Measurements from ENCODE around the gene SIL1.
"Not testable (repeated sequence)": the region's sequence is repeated elsewhere in the genome, so short reads cannot be mapped to it uniquely, and the experiment has no call there.

Gene SIL1

DNA sequence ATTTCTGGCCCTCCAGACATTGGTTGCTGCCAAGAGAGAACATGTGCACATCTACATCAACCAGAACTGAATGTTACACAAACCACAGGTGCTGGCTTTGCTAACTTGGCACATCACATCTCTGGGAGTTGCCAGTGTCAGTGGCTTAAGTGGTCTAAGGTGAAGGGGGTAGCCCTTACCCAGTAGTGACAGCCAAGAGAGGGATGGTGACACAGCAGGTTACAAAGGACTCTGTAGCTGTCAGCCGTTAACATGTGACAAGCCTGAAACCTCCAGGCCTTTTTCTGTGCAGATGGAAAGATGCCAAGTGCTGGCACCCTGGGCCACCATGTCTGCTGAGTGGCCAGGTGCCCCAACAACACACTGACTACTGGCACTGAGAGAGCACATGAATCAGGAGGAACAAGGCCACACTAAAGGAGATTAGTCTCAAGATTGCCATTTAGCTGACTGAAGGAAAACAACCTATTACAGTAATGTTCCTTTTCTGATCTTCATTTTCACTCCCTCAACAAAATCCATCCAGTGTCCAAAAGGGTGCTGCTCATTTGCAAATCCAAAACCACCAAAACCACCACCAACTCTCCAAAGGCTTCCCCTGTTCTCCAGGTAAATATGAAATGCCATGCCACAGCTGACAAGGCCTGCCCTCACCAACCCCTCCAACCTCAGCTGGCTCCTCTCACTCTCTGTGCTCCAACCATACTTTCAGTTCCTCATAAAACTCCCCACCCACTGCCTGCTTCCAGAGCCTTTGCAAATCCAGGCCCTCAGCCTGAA is 20.2 kb downstream of the SIL1 start:
- no peak overlapping the region for H3K4me3 ChIP-seq (ENCODE audit: low read depth, low read length)

- H3K4me3 ChIP-seq (ENCODE audit: low read depth, low read length) = not testable (repeated sequence)
These were observed 20.9 kb downstream of the SIL1 start for GRCh38 chr5:139177281-139177680.

- H3K4me3 ChIP-seq (ENCODE audit: low read depth, low read length) = not testable (repeated sequence)
These were observed 23.8 kb downstream of the SIL1 start for GRCh38 chr5:139174382-139174781.

DNA sequence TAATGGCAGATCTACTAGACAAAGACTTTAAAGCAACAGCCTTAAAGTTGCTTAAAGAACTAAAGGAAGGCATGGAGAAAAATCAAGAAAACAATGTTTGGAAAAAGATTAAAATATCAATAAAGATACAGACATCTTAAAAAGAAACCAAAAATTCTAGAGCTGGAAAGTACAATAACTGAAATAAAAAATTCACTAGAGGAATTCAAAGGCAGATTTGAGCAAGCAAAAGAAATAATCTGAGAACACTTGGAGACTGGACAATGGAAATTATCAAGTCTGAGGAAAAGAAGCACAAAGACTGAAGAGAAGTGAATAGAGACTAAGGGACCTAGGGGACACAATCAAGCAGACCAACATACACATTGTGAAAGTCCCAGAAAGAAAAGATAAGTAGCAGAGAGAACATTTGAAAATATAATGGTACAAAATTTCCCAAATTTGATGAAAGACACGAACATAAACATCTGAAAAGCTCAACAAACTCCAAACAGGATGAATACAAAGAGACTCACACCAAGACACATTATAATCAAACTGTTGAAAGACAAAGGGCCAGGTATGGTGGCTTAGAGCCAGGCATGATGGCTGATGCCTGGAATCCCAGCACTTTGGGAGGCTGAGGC is 26.3 kb downstream of the SIL1 start:
- H3K4me3 ChIP-seq (ENCODE audit: low read depth, low read length) = no peak overlapping the region

DNA sequence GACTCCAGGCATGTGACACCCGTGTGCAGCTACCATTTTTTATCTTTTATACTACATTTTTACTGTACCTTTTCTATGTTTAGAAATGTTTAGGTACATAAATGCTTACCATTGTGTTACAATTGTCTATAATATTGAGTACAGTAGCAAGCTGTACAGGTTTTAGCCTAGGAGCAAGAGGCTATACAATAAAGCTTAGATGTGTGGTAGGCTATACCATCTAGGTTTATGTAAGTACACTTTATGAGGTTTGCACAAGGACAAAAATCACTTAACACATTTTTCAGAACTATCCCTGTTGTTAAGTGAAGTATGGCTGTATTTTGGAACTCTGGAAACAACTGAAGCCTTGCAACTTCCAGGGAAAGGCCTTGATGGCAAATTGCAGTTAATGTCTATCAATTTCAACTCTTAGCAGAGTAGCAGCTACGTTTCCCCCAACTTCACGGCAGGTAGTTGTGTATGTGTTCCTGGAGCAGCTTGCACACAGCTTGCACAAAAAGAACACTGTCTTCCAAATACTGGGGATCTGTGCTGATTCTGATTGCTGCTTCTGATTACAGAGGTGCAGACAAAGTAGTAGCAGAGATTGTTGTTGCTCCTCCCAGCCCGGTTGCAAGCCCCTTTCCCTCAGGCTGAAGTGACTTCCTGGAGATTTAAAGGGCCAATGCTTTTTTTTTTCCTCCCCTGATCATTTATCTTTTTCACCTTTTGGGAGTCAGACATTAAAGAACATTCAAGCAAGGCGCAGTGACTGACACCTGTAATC is 30.0 kb downstream of the SIL1 start:
- H3K4me3 ChIP-seq (ENCODE audit: low read depth, low read length) = no peak overlapping the region

DNA sequence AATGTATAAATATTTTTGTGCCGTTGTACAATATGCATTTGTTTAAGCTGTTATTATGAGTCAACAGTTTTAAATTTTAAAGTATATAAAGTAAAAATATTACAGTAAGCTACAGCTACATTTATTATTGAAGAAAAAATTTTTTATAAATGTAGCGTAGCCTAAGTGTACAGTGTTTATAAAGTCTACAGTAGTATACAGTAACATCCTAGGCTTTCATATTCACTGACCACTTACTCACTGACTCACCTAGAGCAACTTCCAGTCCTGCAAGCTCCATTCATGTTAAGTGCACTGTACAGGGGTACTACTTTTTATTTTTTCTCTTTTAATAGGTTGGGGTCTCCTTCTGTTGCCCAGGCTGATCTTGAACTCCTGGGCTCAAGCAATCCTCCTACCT is 30.6 kb downstream of the SIL1 start:
- no peak overlapping the region for H3K4me3 ChIP-seq (ENCODE audit: low read depth, low read length)

DNA sequence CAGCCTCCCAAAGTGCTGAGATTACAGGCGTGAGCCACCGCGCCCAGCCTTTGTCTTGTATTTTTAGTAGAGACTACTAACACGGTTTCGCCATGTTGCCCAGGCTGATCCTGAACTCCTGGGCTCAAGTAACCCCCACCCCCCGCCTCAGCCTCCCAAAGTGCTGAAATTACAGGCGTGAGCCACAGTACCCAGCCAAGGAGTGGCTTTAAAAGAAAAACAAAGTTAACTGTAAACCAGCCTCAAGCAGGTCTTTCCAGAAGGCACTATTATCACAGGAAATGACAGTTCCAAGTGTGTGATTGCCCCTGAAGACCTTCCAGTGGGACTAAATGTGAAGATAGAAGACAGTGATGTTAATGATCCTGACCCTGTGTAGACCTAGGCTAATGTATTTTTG is 31.1 kb downstream of the SIL1 start:
- no peak overlapping the region for H3K4me3 ChIP-seq (ENCODE audit: low read depth, low read length)

- H3K4me3 ChIP-seq (ENCODE audit: low read depth, low read length) = not testable (repeated sequence)
These were observed 33.3 kb downstream of the SIL1 start for GRCh38 chr5:139164897-139165296.

GRCh38 chr5:139164020-139164419 is 34.1 kb downstream of the SIL1 start:
- H3K4me3 ChIP-seq (ENCODE audit: low read depth, low read length) = no peak overlapping the region

GRCh38 chr5:139162448-139162847 is 35.7 kb downstream of the SIL1 start:
- no peak overlapping the region for H3K4me3 ChIP-seq (ENCODE audit: low read depth, low read length)

DNA sequence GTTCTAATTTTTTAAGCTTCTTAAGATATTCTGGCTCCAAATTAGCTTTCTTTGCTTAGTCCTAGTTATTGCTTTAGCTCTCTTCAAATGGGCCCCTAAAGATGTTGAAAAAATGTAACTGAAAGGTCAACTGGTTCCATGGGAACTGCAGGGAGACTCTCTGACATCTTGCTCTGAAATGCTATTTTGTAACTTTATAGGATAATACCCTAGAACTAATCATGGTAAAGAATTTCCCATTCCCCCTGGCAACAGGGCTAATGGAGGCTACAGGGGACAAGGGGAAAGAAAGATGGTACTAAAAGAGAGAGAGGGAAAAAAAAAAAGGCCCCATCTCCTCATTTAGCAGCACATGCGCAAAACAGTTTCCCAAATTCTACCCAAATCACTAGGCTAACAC is 39.4 kb downstream of the SIL1 start:
- no peak overlapping the region for H3K4me3 ChIP-seq (ENCODE audit: low read depth, low read length)

GRCh38 chr5:139157556-139157955 is 40.6 kb downstream of the SIL1 start:
- no peak overlapping the region for H3K4me3 ChIP-seq (ENCODE audit: low read depth, low read length)

DNA sequence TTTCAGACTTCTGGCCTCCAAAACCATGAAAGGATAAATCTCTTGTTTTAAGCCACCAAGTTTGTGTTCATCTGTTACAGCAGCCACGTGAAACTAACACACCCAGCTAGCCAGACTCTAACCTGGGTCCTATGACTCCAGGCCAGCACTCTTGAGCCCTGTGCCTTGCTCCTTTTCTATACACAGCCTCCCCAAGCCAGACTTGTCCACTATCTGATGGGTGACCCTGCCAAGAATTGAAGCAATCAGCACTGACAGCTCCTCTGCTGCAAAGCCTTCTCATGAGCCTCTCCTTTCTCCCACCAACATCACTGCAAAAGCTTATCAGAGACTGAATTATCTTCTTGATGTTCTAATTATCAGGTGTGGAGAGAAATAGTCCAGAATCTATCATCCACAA is 41.4 kb downstream of the SIL1 start:
- no peak overlapping the region for H3K4me3 ChIP-seq (ENCODE audit: low read depth, low read length)

DNA sequence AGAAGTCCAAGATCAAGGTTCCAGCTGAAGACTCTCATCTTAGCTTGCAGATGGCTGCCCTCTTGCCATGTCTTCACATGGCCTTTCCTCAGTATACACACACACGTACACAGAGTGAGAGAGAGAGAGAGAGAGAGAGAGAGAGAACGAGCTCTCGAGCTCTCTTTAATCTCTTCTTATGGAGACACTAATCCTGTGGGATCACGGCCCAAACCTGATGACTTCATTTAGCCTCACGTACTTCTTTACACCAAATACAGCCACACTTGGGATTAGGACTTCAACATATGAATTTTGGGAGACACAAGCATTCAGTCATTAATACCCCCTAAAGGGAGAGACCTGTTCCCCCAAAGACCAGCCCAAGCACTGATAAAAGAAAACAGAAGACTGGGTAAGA is 42.8 kb downstream of the SIL1 start:
- no peak overlapping the region for H3K4me3 ChIP-seq (ENCODE audit: low read depth, low read length)

- H3K4me3 ChIP-seq (ENCODE audit: low read depth, low read length) = no peak overlapping the region
These were observed 46.3 kb downstream of the SIL1 start for GRCh38 chr5:139151902-139152301.

- no peak overlapping the region for H3K4me3 ChIP-seq (ENCODE audit: low read depth, low read length)
These were observed 47.7 kb downstream of the SIL1 start for GRCh38 chr5:139150367-139150999.

DNA sequence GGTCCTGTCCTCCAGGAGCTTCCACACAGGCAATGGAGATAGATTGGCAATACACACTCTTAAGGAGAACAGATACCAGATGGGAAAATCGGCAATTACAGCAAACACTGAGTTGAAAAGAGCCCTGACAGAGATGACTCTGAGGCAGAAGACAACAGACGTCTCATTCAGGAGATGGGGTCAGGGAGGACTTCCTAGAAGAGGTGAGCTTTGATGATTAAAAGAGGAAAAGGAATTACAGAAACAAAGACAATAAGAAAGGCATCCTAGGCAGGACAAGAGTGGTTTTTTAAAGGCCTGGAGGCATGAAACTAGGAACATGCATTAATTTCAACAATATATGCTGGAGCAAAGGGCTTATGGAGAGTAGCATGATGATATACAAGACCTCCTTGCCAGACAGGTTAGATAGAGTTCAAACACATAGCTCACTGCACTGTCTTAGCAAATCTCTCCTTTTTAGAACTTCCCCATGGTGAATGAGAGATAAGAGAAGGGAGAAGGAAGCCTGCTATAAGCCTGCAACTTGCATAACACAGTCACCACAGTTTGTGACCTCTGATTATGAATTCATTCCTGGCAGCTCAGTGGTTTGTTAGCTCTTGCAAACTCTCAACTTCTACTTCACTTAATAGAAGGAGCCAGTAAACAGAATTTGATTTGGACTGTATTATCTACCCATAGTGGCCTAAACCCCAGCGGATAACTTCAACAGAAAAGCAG is 48.5 kb downstream of the SIL1 start:
- H3K4me3 ChIP-seq (ENCODE audit: low read depth, low read length) = no peak overlapping the region

GRCh38 chr5:139148986-139149385 is 49.2 kb downstream of the SIL1 start:
- H3K4me3 ChIP-seq (ENCODE audit: low read depth, low read length) = no peak overlapping the region

GRCh38 chr5:139148306-139148705 is 49.9 kb downstream of the SIL1 start:
- no peak overlapping the region for H3K4me3 ChIP-seq (ENCODE audit: low read depth, low read length)

DNA sequence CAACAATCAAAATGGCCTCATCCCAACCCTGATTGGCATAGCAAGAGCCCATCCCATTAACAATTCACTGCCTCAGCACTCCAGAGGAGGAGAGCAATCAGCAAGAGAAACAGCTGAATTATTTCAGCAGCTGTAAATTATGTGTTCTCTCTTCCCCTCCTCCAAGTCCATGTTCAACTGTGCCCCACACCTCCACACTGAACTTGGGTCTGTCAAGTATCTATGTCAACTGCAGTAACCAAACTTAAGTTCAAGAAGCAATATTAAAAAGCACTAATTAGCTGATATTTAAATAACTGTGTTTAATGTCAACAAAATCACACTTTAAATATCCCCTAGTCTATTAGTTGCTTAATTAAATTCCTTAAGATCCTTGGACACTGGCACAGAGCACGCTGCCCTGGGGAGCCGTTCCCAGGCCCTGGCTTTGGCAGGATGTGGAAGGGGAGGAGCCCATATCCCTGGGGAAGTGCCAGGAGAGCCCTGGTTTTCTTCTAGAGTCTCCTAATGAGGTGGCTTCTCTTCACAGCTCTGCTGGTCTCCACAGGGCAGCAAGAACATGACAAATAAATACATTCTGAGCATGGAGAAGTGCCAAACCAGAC is 50.6 kb downstream of the SIL1 start:
- no peak overlapping the region for H3K4me3 ChIP-seq (ENCODE audit: low read depth, low read length)
